GM12865 (cell line): ENCODE measurements around the gene ACIN1.

ENCODE experiments used
- DNase-seq: peaks from one replicate; pipeline ENCODE4 v3.0.0; 2010; ENCODE audit warnings: low read depth
- H3K4me3 ChIP-seq: 2 replicates; pipeline ENCODE4 v1.5.1; 2011; ENCODE audit warnings: mild to moderate bottlenecking, low read depth, low read length, control low read depth
- CTCF ChIP-seq: IDR thresholded peaks from 2 replicates; pipeline ENCODE4 v1.5.1; 2011; ENCODE audit warnings: low read length, control low read depth, low read depth, inconsistent platforms; ENCODE audit not compliant: insufficient read depth; ENCODE audit errors: missing control alignments

ACIN1 gene

GRCh38 chr14:23040100-23040499, 54.8 kb downstream of the ACIN1 start:
- TF ChIP-seq CTCF: no peak
- no peak overlapping the region for H3K4me3 ChIP-seq
- no peak for DNase-seq

GRCh38 chr14:23035303-23036144, 59.4 kb downstream of the ACIN1 start:
- peak overlapping the region; percentile 80 for H3K4me3 ChIP-seq
- TF ChIP-seq CTCF: no peak
- no peak for DNase-seq

GRCh38 chr14:23034498-23035302, 60.2 kb downstream of the ACIN1 start, which contains the start of gene PSMB5:
Gene PSMB5 (minus strand): TSS chr14:23034900. CDS start chr14:23034881, 19 bp downstream.
- DNase-seq: peak; percentile 98
- peak within 1 kb of the TSS; percentile 80 for H3K4me3 ChIP-seq
- no peak for TF ChIP-seq CTCF

- TF ChIP-seq CTCF: no peak
- peak overlapping the region; percentile 80 for H3K4me3 ChIP-seq
- no peak for DNase-seq
These were observed 61.0 kb downstream of the ACIN1 start for GRCh38 chr14:23033801-23034497.

GRCh38 chr14:23033251-23033727, 61.6 kb downstream of the ACIN1 start:
- no peak for DNase-seq
- no peak for TF ChIP-seq CTCF
- no peak overlapping the region; the same call in 1 of the 2 replicates for H3K4me3 ChIP-seq

- no peak for TF ChIP-seq CTCF
- DNase-seq: no peak
- no peak overlapping the region for H3K4me3 ChIP-seq
These were observed 64.0 kb downstream of the ACIN1 start for GRCh38 chr14:23030936-23031335.
